Measurements from ENCODE around the gene PTPN23.

Gene PTPN23

DNA sequence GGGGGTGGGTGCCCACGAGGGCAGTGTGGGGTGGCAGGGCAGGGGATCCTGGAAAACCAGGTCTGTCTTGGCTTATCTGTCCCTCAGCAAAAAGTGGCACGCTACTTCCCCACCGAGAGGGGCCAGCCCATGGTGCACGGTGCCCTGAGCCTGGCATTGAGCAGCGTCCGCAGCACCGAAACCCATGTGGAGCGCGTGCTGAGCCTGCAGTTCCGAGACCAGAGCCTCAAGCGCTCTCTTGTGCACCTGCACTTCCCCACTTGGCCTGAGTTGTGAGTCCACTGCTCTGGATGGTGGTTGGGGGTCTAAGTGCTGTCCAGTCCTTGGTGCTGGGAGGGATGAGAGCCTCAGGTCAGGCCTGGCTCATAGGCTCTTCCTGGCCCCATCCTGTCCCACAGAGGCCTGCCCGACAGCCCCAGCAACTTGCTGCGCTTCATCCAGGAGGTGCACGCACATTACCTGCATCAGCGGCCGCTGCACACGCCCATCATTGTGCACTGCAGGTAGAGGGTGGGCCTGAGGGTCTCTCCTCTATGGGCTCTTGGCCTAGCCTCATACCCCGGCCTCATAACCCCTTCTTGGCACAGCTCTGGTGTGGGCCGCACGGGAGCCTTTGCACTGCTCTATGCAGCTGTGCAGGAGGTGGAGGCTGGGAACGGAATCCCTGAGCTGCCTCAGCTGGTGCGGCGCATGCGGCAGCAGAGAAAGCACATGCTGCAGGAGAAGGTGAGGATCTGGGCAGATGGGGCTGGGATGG is 31.1 kb downstream of the PTPN23 start:
- Histone ChIP-seq H3K36me3 (ENCODE audit: low read length) (no peaks in the 10 kb centered on the region), H3K9me2 (replicated peaks; ENCODE audit: insufficient read depth, low read length) (no peaks in the 10 kb centered on the region), H3K27ac (ENCODE audit: low read depth, low read length) (no peak overlapping the region), H2AFZ (ENCODE audit: low read depth, low read length, severe bottlenecking) (no peak overlapping the region), H4K20me1 (ENCODE audit: low read depth, low read length) (no peaks in the 10 kb centered on the region), H3K4me2 (ENCODE audit: low read depth, low read length, poor library complexity, severe bottlenecking) (no peak overlapping the region), H3K27me3 (ENCODE audit: low read length) (no peaks in the 10 kb centered on the region), H3F3A (ENCODE audit: insufficient read depth) (0 out of 2 replicates have a peak, but pooled peaks cover 5% of the 10 kb centered on the region), H3K4me3 (ENCODE audit: insufficient read depth, low read length, poor library complexity, severe bottlenecking) (no peak overlapping the region), H3K9ac (ENCODE audit: low read length) (no peak overlapping the region), H3K79me2 (ENCODE audit: insufficient read depth, low read length) (no peaks in the 10 kb centered on the region), H3K9me3 (ENCODE audit: insufficient read depth, low read length) (no peaks in the 10 kb centered on the region)
- no peak for TF ChIP-seq EZH2phosphoT487 (conservative IDR thresholded peaks at IDR 0.05; ENCODE audit: low read length)
- TF ChIP-seq, protein P1, sequence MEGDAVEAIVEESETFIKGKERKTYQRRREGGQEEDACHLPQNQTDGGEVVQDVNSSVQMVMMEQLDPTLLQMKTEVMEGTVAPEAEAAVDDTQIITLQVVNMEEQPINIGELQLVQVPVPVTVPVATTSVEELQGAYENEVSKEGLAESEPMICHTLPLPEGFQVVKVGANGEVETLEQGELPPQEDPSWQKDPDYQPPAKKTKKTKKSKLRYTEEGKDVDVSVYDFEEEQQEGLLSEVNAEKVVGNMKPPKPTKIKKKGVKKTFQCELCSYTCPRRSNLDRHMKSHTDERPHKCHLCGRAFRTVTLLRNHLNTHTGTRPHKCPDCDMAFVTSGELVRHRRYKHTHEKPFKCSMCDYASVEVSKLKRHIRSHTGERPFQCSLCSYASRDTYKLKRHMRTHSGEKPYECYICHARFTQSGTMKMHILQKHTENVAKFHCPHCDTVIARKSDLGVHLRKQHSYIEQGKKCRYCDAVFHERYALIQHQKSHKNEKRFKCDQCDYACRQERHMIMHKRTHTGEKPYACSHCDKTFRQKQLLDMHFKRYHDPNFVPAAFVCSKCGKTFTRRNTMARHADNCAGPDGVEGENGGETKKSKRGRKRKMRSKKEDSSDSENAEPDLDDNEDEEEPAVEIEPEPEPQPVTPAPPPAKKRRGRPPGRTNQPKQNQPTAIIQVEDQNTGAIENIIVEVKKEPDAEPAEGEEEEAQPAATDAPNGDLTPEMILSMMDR (IDR thresholded peaks at IDR 0.05; ENCODE audit: insufficient read depth, low read length, poor library complexity, severe bottlenecking) = no peak

DNA sequence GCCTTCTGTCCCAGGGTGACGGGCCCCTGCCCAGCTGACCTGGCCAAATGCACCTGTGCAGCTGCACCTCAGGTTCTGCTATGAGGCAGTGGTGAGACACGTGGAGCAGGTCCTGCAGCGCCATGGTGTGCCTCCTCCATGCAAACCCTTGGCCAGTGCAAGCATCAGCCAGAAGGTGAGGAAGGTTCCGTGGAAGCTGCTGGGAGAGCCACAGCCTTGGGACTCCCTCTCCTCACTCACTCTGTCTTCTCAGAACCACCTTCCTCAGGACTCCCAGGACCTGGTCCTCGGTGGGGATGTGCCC is 31.6 kb downstream of the PTPN23 start:
- 0 out of 2 replicates have a peak, but pooled peaks cover 5% of the 10 kb centered on the region for H3F3A ChIP-seq (ENCODE audit: insufficient read depth)
- TF ChIP-seq EZH2phosphoT487 (conservative IDR thresholded peaks at IDR 0.05; ENCODE audit: low read length) = no peak
- TF ChIP-seq, protein P1 (IDR thresholded peaks at IDR 0.05; ENCODE audit: insufficient read depth, low read length, poor library complexity, severe bottlenecking) = no peak
- no peak overlapping the region for H2AFZ ChIP-seq (ENCODE audit: low read depth, low read length, severe bottlenecking)
- no peaks in the 10 kb centered on the region for H3K9me3 ChIP-seq (ENCODE audit: insufficient read depth, low read length)
- H3K36me3 ChIP-seq (ENCODE audit: low read length) = no peaks in the 10 kb centered on the region
- no peaks in the 10 kb centered on the region for H4K20me1 ChIP-seq (ENCODE audit: low read depth, low read length)
- no peak overlapping the region for H3K4me2 ChIP-seq (ENCODE audit: low read depth, low read length, poor library complexity, severe bottlenecking)
- H3K9me2 ChIP-seq (replicated peaks; ENCODE audit: insufficient read depth, low read length) = no peaks in the 10 kb centered on the region
- no peak overlapping the region for H3K4me3 ChIP-seq (ENCODE audit: insufficient read depth, low read length, poor library complexity, severe bottlenecking)
- no peak overlapping the region for H3K27ac ChIP-seq (ENCODE audit: low read depth, low read length)
- H3K27me3 ChIP-seq (ENCODE audit: low read length) = no peaks in the 10 kb centered on the region
- no peak overlapping the region for H3K9ac ChIP-seq (ENCODE audit: low read length)
- H3K79me2 ChIP-seq (ENCODE audit: insufficient read depth, low read length) = no peaks in the 10 kb centered on the region

DNA sequence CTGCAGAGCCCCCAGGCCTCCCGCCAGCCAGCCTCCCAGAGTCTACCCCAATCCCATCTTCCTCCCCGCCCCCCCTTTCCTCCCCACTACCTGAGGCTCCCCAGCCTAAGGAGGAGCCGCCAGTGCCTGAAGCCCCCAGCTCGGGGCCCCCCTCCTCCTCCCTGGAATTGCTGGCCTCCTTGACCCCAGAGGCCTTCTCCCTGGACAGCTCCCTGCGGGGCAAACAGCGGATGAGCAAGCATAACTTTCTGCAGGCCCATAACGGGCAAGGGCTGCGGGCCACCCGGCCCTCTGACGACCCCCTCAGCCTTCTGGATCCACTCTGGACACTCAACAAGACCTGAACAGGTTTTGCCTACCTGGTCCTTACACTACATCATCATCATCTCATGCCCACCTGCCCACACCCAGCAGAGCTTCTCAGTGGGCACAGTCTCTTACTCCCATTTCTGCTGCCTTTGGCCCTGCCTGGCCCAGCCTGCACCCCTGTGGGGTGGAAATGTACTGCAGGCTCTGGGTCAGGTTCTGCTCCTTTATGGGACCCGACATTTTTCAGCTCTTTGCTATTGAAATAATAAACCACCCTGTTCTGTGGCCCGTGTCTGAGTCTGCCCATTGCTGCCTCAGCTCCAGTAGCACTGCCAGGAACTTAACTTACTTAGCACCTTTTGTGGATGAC is 32.2 kb downstream of the PTPN23 start:
- Histone ChIP-seq H3K4me2 (ENCODE audit: low read depth, low read length, poor library complexity, severe bottlenecking) (no peak overlapping the region), H3K36me3 (ENCODE audit: low read length) (no peaks in the 10 kb centered on the region), H2AFZ (ENCODE audit: low read depth, low read length, severe bottlenecking) (no peak overlapping the region), H3K27ac (ENCODE audit: low read depth, low read length) (no peak overlapping the region), H3K9me2 (replicated peaks; ENCODE audit: insufficient read depth, low read length) (no peaks in the 10 kb centered on the region), H3K4me3 (ENCODE audit: insufficient read depth, low read length, poor library complexity, severe bottlenecking) (no peak overlapping the region), H4K20me1 (ENCODE audit: low read depth, low read length) (no peaks in the 10 kb centered on the region), H3K9ac (ENCODE audit: low read length) (no peak overlapping the region), H3F3A (ENCODE audit: insufficient read depth) (0 out of 2 replicates have a peak, but pooled peaks cover 5% of the 10 kb centered on the region), H3K27me3 (ENCODE audit: low read length) (no peaks in the 10 kb centered on the region), H3K79me2 (ENCODE audit: insufficient read depth, low read length) (no peaks in the 10 kb centered on the region), H3K9me3 (ENCODE audit: insufficient read depth, low read length) (no peaks in the 10 kb centered on the region)
- TF ChIP-seq, protein P1 (IDR thresholded peaks at IDR 0.05; ENCODE audit: insufficient read depth, low read length, poor library complexity, severe bottlenecking) = no peak
- TF ChIP-seq EZH2phosphoT487 (conservative IDR thresholded peaks at IDR 0.05; ENCODE audit: low read length) = no peak
